ENCODE results near the gene LAMB4.

Gene LAMB4, protein sequence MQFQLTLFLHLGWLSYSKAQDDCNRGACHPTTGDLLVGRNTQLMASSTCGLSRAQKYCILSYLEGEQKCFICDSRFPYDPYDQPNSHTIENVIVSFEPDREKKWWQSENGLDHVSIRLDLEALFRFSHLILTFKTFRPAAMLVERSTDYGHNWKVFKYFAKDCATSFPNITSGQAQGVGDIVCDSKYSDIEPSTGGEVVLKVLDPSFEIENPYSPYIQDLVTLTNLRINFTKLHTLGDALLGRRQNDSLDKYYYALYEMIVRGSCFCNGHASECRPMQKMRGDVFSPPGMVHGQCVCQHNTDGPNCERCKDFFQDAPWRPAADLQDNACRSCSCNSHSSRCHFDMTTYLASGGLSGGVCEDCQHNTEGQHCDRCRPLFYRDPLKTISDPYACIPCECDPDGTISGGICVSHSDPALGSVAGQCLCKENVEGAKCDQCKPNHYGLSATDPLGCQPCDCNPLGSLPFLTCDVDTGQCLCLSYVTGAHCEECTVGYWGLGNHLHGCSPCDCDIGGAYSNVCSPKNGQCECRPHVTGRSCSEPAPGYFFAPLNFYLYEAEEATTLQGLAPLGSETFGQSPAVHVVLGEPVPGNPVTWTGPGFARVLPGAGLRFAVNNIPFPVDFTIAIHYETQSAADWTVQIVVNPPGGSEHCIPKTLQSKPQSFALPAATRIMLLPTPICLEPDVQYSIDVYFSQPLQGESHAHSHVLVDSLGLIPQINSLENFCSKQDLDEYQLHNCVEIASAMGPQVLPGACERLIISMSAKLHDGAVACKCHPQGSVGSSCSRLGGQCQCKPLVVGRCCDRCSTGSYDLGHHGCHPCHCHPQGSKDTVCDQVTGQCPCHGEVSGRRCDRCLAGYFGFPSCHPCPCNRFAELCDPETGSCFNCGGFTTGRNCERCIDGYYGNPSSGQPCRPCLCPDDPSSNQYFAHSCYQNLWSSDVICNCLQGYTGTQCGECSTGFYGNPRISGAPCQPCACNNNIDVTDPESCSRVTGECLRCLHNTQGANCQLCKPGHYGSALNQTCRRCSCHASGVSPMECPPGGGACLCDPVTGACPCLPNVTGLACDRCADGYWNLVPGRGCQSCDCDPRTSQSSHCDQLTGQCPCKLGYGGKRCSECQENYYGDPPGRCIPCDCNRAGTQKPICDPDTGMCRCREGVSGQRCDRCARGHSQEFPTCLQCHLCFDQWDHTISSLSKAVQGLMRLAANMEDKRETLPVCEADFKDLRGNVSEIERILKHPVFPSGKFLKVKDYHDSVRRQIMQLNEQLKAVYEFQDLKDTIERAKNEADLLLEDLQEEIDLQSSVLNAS (N-terminal part only)
- long read RNA-seq, result 0 reads

DNA sequence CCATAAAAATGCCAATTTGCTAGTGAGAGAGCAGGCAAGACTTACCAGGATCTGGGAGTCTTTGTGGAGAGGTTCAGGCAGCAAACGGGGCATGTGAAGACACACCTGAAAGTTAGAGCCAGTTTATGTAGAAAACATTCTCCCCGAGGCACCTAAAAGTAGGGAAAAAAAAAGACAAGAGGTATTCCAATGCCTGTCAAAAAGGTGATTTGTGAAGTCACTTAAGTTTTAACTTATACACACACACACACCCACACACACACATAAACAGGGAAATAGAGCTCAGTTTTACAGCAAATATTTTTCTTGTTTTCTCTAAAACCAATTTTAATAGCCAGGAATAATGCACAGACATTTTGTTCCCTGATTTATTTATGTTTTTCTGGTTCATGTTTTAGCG is at the start of gene LAMB4:
Gene LAMB4, minus strand, starts transcription at position 101 of the 400 bp plus-strand sequence. CDS start 7,197 bp downstream, outside the sequence.
- H3K27ac ChIP-seq (replicated peaks), result no peak within 1 kb of the TSS
- TF ChIP-seq SPI1 (IDR thresholded peaks at IDR 0.05; ENCODE audit: borderline replicate concordance, low read depth) (no peak), GABPA (IDR thresholded peaks at IDR 0.05; ENCODE audit: low read depth) (no peak), POLR2AphosphoS5 (IDR thresholded peaks at IDR 0.05; ENCODE audit: low read depth) (no peak)
- TF ChIP-seq, protein P1, sequence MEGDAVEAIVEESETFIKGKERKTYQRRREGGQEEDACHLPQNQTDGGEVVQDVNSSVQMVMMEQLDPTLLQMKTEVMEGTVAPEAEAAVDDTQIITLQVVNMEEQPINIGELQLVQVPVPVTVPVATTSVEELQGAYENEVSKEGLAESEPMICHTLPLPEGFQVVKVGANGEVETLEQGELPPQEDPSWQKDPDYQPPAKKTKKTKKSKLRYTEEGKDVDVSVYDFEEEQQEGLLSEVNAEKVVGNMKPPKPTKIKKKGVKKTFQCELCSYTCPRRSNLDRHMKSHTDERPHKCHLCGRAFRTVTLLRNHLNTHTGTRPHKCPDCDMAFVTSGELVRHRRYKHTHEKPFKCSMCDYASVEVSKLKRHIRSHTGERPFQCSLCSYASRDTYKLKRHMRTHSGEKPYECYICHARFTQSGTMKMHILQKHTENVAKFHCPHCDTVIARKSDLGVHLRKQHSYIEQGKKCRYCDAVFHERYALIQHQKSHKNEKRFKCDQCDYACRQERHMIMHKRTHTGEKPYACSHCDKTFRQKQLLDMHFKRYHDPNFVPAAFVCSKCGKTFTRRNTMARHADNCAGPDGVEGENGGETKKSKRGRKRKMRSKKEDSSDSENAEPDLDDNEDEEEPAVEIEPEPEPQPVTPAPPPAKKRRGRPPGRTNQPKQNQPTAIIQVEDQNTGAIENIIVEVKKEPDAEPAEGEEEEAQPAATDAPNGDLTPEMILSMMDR (IDR thresholded peaks at IDR 0.05; ENCODE audit: insufficient read depth, low read length), result no peak
- TF ChIP-seq, protein P2, sequence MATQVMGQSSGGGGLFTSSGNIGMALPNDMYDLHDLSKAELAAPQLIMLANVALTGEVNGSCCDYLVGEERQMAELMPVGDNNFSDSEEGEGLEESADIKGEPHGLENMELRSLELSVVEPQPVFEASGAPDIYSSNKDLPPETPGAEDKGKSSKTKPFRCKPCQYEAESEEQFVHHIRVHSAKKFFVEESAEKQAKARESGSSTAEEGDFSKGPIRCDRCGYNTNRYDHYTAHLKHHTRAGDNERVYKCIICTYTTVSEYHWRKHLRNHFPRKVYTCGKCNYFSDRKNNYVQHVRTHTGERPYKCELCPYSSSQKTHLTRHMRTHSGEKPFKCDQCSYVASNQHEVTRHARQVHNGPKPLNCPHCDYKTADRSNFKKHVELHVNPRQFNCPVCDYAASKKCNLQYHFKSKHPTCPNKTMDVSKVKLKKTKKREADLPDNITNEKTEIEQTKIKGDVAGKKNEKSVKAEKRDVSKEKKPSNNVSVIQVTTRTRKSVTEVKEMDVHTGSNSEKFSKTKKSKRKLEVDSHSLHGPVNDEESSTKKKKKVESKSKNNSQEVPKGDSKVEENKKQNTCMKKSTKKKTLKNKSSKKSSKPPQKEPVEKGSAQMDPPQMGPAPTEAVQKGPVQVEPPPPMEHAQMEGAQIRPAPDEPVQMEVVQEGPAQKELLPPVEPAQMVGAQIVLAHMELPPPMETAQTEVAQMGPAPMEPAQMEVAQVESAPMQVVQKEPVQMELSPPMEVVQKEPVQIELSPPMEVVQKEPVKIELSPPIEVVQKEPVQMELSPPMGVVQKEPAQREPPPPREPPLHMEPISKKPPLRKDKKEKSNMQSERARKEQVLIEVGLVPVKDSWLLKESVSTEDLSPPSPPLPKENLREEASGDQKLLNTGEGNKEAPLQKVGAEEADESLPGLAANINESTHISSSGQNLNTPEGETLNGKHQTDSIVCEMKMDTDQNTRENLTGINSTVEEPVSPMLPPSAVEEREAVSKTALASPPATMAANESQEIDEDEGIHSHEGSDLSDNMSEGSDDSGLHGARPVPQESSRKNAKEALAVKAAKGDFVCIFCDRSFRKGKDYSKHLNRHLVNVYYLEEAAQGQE (IDR thresholded peaks at IDR 0.05; ENCODE audit: insufficient replicate concordance, low read depth), result no peak
- H3K4me3 ChIP-seq (replicated peaks; ENCODE audit: insufficient read depth, low read length), result no peak within 1 kb of the TSS
- H3K27me3 ChIP-seq (ENCODE audit: insufficient read depth, poor library complexity, severe bottlenecking), result no peaks in the 10 kb centered on the region
- no peak for DNase-seq (ENCODE audit: low read depth in 1 of 2, low spot score in 1 of 2)

DNA sequence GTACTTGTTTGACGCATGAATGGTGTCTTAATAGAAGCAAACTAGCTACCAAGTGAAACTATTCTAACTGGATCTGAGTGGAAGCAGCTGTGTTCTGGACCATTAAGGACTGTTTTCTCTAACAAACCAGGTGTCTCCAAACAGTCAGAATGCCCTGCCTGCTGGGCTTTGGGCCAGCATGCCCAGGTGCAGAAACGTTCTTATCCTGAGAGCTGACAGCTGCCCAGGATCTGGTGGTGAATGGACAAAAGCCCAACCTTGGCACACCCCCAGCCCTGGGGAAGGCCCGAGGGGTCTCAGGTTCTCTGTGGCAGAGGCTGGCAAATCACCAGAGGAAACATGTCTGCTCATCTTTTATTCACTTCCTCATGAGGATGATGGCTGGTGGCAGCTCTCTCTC is 48.2 kb upstream of the LAMB4 start:
- no peak for TF ChIP-seq POLR2AphosphoS5 (IDR thresholded peaks at IDR 0.05; ENCODE audit: low read depth)
- TF ChIP-seq, protein P2 (IDR thresholded peaks at IDR 0.05; ENCODE audit: insufficient replicate concordance, low read depth), result no peak
- TF ChIP-seq GABPA (IDR thresholded peaks at IDR 0.05; ENCODE audit: low read depth), result no peak
- TF ChIP-seq, protein P1 (IDR thresholded peaks at IDR 0.05; ENCODE audit: insufficient read depth, low read length), result no peak
- no peak for TF ChIP-seq SPI1 (IDR thresholded peaks at IDR 0.05; ENCODE audit: borderline replicate concordance, low read depth)
- no peak for DNase-seq (ENCODE audit: low read depth in 1 of 2, low spot score in 1 of 2)

DNA sequence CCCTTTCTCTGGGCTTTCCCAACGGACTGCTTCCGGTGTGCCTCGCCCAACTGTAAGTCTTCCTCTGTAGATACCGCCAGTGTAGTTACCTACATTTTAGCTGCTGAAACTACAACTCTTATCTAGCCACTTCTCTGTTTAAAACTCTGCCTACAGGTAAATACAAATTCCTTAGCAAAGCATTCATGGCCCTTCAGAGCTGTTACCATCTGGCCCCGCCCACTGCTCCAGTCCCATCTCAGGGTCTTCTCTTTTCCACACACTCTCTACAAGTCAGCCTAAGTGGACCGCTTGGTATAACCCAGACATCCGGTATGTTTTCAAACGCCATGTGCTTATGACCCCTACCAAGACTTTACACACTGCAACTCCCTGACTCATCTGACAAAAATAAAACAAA is 41.0 kb upstream of the LAMB4 start:
- no peak for DNase-seq (ENCODE audit: low read depth in 1 of 2, low spot score in 1 of 2)
- no peak for TF ChIP-seq GABPA (IDR thresholded peaks at IDR 0.05; ENCODE audit: low read depth)
- no peak for TF ChIP-seq POLR2AphosphoS5 (IDR thresholded peaks at IDR 0.05; ENCODE audit: low read depth)
- TF ChIP-seq, protein P1 (IDR thresholded peaks at IDR 0.05; ENCODE audit: insufficient read depth, low read length), result no peak
- TF ChIP-seq, protein P2 (IDR thresholded peaks at IDR 0.05; ENCODE audit: insufficient replicate concordance, low read depth), result no peak
- no peak for TF ChIP-seq SPI1 (IDR thresholded peaks at IDR 0.05; ENCODE audit: borderline replicate concordance, low read depth)

More for the DNA sequence above, 48.2 kb upstream of the LAMB4 start:
- Histone ChIP-seq H3K27me3 (ENCODE audit: insufficient read depth, poor library complexity, severe bottlenecking) (no peaks in the 10 kb centered on the region), H3K27ac (replicated peaks) (no peak overlapping the region), H3K4me3 (replicated peaks; ENCODE audit: insufficient read depth, low read length) (no peak overlapping the region)

More for the DNA sequence above, 41.0 kb upstream of the LAMB4 start:
- H3K4me3 ChIP-seq (replicated peaks; ENCODE audit: insufficient read depth, low read length), result no peak overlapping the region
- no peaks in the 10 kb centered on the region for H3K27me3 ChIP-seq (ENCODE audit: insufficient read depth, poor library complexity, severe bottlenecking)
- no peak overlapping the region for H3K27ac ChIP-seq (replicated peaks)
